ENCODE results near the gene DNAJB11. TPM values are rescaled to one million over a fixed set of nuclear protein-coding genes. Genes with fewer than 3 reads are reported as not detected.

The DNAJB11 gene
- total RNA-seq, 1 donor from 2014 or later = 63.4 TPM

GRCh38 chr3:186589121-186589520 is 18.6 kb downstream of the DNAJB11 start:
- H3K4me3 Mint-ChIP-seq = peak overlapping the region; percentile 74
- TF ChIP-seq, protein P1, sequence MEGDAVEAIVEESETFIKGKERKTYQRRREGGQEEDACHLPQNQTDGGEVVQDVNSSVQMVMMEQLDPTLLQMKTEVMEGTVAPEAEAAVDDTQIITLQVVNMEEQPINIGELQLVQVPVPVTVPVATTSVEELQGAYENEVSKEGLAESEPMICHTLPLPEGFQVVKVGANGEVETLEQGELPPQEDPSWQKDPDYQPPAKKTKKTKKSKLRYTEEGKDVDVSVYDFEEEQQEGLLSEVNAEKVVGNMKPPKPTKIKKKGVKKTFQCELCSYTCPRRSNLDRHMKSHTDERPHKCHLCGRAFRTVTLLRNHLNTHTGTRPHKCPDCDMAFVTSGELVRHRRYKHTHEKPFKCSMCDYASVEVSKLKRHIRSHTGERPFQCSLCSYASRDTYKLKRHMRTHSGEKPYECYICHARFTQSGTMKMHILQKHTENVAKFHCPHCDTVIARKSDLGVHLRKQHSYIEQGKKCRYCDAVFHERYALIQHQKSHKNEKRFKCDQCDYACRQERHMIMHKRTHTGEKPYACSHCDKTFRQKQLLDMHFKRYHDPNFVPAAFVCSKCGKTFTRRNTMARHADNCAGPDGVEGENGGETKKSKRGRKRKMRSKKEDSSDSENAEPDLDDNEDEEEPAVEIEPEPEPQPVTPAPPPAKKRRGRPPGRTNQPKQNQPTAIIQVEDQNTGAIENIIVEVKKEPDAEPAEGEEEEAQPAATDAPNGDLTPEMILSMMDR (conservative IDR thresholded peaks at IDR 0.05) = peak; percentile 51
- no peak for DNase-seq (ENCODE audit: extremely low spot score, unreplicated experiment)
- H3K27ac Mint-ChIP-seq = peak overlapping the region; percentile 96
- H3K27me3 Mint-ChIP-seq = no peaks in the 10 kb centered on the region
- no peaks in the 10 kb centered on the region for H3K9me3 Mint-ChIP-seq
- H3K4me1 Mint-ChIP-seq (ENCODE audit: unreplicated experiment) = peaks cover 4% of the 10 kb centered on the region
- H3K36me3 Mint-ChIP-seq = peaks cover 9% of the 10 kb centered on the region

GRCh38 chr3:186589856-186590579 is 19.5 kb downstream of the DNAJB11 start:
- no peaks in the 10 kb centered on the region for H3K27me3 Mint-ChIP-seq
- H3K4me1 Mint-ChIP-seq (ENCODE audit: unreplicated experiment) = peaks cover 4% of the 10 kb centered on the region
- peaks cover under 1% of the 10 kb centered on the region for H3K36me3 Mint-ChIP-seq
- no peaks in the 10 kb centered on the region for H3K9me3 Mint-ChIP-seq
- peak overlapping the region; percentile 45 for H3K4me3 Mint-ChIP-seq
- TF ChIP-seq, protein P1 (conservative IDR thresholded peaks at IDR 0.05) = no peak
- no peak for DNase-seq (ENCODE audit: extremely low spot score, unreplicated experiment)
- H3K27ac Mint-ChIP-seq = peak overlapping the region; percentile 75

DNA sequence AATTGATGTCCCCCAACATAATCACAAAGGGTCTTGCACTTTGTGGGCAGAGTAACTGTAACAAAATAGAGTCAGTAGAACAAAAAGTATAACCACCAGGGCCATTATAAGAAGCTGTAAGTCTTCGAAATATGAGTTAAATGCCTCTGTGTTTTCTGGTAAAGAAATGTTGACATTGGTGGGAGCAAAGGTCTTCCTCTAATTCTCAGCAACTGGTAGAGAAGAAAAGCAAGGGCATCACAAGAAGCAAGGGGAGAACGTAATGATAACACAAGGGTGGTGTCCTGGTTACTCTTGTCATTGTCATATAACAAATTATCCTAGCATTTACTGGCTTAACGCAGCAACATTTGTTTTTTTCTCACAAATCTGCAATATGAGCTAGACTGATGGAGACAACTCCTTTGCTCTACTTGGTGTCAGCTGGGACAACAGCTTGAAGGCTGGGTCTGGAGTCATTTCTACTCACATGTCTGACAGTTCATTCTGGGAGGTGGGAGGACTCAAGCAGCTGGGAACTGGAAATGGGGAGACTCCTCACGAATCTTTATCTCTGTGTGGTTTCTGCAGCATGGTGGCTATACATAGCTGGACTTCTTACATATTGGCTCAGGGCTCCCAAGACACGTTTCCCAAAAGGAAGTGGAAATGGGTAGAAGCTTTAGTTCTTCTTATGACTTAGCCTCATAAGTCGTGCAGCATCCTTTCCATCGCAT is 20.2 kb downstream of the DNAJB11 start:
- Mint-ChIP-seq H3K4me3 (no peak overlapping the region), H3K9me3 (no peaks in the 10 kb centered on the region), H3K27me3 (no peaks in the 10 kb centered on the region), H3K27ac (peak overlapping the region; percentile 32), H3K4me1 (ENCODE audit: unreplicated experiment) (peaks cover 4% of the 10 kb centered on the region), H3K36me3 (no peaks in the 10 kb centered on the region)
- TF ChIP-seq, protein P1 (conservative IDR thresholded peaks at IDR 0.05) = no peak
- no peak for DNase-seq (ENCODE audit: extremely low spot score, unreplicated experiment)

DNA sequence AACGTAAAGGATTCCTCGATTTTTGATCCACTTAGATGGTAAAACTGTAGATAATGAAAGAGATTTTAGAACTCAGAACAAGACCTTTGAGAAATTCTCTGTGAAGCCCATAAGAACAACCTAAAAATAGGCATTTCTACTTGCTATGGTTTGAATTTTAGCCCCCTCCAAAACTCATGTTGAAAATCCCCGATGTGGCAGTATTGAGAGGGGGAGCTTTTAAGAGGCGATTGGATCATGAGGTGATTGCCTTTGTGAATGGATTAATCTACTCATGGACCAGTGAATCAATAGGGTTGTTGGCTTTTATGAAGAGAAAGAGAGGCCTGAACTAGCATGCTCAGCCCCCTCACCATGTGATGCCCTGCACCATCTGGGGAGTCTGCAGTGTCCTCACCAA is 22.2 kb downstream of the DNAJB11 start:
- DNase-seq (ENCODE audit: extremely low spot score, unreplicated experiment) = no peak
- Mint-ChIP-seq H3K27me3 (no peaks in the 10 kb centered on the region), H3K9me3 (no peaks in the 10 kb centered on the region), H3K4me1 (ENCODE audit: unreplicated experiment) (peaks cover 10% of the 10 kb centered on the region), H3K27ac (no peak overlapping the region), H3K4me3 (no peak overlapping the region), H3K36me3 (no peaks in the 10 kb centered on the region)
- TF ChIP-seq, protein P1 (conservative IDR thresholded peaks at IDR 0.05) = no peak

DNA sequence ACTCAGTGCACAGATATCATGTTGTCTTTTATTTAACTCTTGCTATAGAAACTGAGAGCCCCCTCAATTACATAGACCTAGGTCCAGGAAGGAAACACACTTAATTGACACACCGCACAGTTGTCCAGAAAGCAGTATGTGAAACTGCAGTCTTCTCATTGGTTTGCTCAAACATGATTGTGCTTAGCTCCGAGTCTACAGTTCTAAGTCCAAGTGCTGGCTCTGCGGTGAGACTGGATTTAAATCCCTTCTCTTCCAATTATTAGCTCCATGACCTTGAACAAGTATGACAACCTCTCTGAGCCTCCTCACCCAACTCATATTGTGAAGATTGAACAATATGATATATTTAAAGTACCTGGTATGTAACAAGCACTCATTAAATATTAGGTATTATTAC is 23.3 kb downstream of the DNAJB11 start:
- TF ChIP-seq, protein P1 (conservative IDR thresholded peaks at IDR 0.05) = no peak
- no peak for DNase-seq (ENCODE audit: extremely low spot score, unreplicated experiment)
- Mint-ChIP-seq H3K27me3 (no peaks in the 10 kb centered on the region), H3K4me1 (ENCODE audit: unreplicated experiment) (peaks cover 6% of the 10 kb centered on the region), H3K27ac (no peak overlapping the region), H3K4me3 (no peak overlapping the region), H3K9me3 (no peaks in the 10 kb centered on the region), H3K36me3 (no peaks in the 10 kb centered on the region)

All from type B pancreatic cell (in vitro differentiated cells).